SJCRH30 (cell line): ENCODE results near the gene CHST12. TPM values are rescaled to one million over a fixed set of nuclear protein-coding genes. Genes with fewer than 3 reads are reported as not detected.
"Not testable (repeated sequence)": the region's sequence is repeated elsewhere in the genome, so short reads cannot be mapped to it uniquely, and the experiment has no call there.

ENCODE experiments used
- DNase-seq, 2 experiments: peaks; one replicate each; pipeline ENCODE4 v3.0.0-alpha.2; 2015 to 2020
- H3K27ac ChIP-seq: fragments of 250-450 bp; sonication (Bioruptor Pico); 2 replicates; pipeline ENCODE4 v1.5.1; 2020; ENCODE audit warnings: mild to moderate bottlenecking, moderate library complexity
- H3K27me3 ChIP-seq: fragments of 250-450 bp; sonication (Bioruptor Pico); 2 replicates; pipeline ENCODE4 v1.5.1; 2020; ENCODE audit warnings: mild to moderate bottlenecking, moderate library complexity
- H3K36me3 ChIP-seq: fragments of 250-450 bp; sonication (Bioruptor Pico); 2 replicates; pipeline ENCODE4 v1.5.1; 2020; ENCODE audit warnings: mild to moderate bottlenecking, moderate library complexity
- H3K4me1 ChIP-seq: fragments of 250-450 bp; sonication (Bioruptor Pico); 2 replicates; pipeline ENCODE4 v1.5.1; 2020; ENCODE audit warnings: mild to moderate bottlenecking, moderate library complexity
- H3K4me3 ChIP-seq: fragments of 250-450 bp; sonication (Bioruptor Pico); 2 replicates; pipeline ENCODE4 v1.5.1; 2020; ENCODE audit warnings: mild to moderate bottlenecking, moderate library complexity
- H3K9me3 ChIP-seq: fragments of 250-450 bp; sonication (Bioruptor Pico); replicated peaks from 2 replicates; pipeline ENCODE4 v1.5.1; 2020; ENCODE audit warnings: mild to moderate bottlenecking, moderate library complexity
- total RNA-seq: library from RNA; depleted of rRNA; stranded (reverse); fragments of >200 nt; shearing (Covaris generic); gene quantifications from 2 replicates; pipeline ENCODE4 v1.2.3, GENCODE V29; 2014

The CHST12 gene
- total RNA-seq, 1 experiment from 2014 or later = 7.8 TPM

GRCh38 chr7:2373124-2373556, 30.3 kb upstream of the CHST12 start:
- Histone ChIP-seq H3K27me3 (no peaks in the 10 kb centered on the region), H3K4me1 (no peaks in the 10 kb centered on the region), H3K4me3 (no peak overlapping the region), H3K9me3 (no peaks in the 10 kb centered on the region), H3K36me3 (peaks cover 90% of the 10 kb centered on the region), H3K27ac (no peak overlapping the region)
- DNase-seq = no peak

DNA sequence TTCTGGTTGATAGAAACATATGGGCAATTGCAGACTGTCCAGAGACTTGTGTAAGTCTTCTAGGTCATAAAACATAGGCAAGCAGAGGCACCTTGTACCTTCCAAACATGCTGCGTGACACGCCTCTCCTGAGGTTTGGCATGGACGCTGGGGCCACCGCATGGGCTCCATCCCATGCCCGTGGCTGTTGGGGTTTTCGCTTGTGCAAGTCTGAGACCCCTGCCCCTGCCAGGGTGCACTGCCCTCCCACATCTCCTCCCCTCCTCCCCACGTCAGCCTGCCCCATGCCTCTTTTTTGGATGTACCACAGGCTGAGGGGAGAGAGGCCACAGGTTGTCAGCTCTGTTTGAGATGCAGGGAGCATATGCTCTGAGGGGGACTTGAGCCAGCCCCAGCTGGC, 29.8 kb upstream of the CHST12 start:
- Histone ChIP-seq H3K27me3 (no peaks in the 10 kb centered on the region), H3K4me1 (no peaks in the 10 kb centered on the region), H3K4me3 (no peak overlapping the region), H3K27ac (no peak overlapping the region), H3K36me3 (peaks cover 87% of the 10 kb centered on the region), H3K9me3 (no peaks in the 10 kb centered on the region)
- DNase-seq = no peak

DNA sequence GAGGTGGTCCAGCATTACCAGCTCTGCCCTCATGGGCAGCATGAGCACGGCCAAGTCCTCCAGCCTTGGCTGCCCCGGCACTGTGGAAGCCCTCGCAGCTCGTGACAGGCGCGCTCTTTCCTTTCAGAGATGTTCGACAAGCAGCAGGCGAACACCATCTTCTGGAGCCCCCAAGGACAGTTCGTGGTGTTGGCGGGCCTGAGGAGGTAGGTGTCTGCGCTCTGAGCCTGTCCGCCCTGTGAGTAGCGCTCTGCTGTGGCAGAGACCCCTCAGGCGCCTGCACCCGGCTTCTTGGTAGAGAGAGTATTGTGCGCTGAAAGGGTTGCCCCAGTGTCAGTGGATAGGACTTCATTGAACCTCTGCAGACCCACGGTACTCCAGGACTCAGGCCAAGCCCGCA, 29.0 kb upstream of the CHST12 start:
- Histone ChIP-seq H3K27me3 (no peaks in the 10 kb centered on the region), H3K36me3 (peaks cover 87% of the 10 kb centered on the region)

GRCh38 chr7:2374830-2375728, 28.3 kb upstream of the CHST12 start:
- Histone ChIP-seq H3K27ac (no peak overlapping the region), H3K4me3 (no peak overlapping the region), H3K4me1 (no peaks in the 10 kb centered on the region), H3K36me3 (peaks cover 87% of the 10 kb centered on the region), H3K27me3 (no peaks in the 10 kb centered on the region), H3K9me3 (no peaks in the 10 kb centered on the region)
- DNase-seq = no peak

More for the DNA sequence above, 29.0 kb upstream of the CHST12 start:
- Histone ChIP-seq H3K27ac (no peak overlapping the region), H3K4me3 (no peak overlapping the region), H3K9me3 (no peaks in the 10 kb centered on the region), H3K4me1 (no peaks in the 10 kb centered on the region)
- DNase-seq = no peak

DNA sequence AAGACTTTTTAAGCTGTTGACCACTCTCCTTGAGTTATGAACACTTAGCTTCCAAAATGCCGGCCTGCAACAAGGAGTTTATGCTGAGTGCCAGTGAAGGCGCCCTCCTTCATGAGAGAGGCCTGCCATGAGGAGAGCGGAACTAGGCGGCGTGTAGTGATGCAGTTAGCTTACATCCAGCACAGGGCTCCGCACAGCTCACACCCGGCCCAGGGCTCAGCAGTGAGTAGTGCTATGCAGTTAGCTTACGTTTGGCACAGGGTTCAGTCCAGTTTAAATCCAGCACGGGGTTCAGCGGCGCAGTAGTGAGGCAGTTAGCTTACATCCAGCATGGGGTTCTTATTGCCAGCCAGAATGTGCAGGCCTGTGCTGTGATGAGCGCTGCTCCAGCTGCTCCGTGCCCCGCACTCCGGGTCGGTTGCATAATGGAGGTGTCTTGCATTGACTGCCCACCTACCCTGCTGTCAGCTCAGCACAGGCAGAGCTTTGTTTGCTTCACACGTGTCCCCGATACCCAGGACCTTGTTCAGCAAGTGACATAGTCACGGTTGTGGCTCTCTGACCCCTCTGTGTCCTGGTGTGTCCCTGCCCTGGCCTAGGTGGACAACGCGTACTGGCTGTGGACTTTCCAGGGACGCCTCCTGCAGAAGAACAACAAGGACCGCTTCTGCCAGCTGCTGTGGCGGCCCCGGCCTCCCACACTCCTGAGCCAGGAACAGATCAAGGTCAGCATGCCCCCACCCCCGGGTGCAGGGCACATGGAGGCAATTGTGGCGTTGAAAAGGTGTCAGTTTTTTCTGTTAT, 26.9 kb upstream of the CHST12 start:
- no peak overlapping the region for H3K4me3 ChIP-seq
- H3K36me3 ChIP-seq = peaks cover 87% of the 10 kb centered on the region
- no peaks in the 10 kb centered on the region for H3K27me3 ChIP-seq
- H3K9me3 ChIP-seq = no peaks in the 10 kb centered on the region
- H3K4me1 ChIP-seq = no peaks in the 10 kb centered on the region
- no peak overlapping the region for H3K27ac ChIP-seq
- DNase-seq = no peak

- H3K27ac ChIP-seq, DNase-seq, H3K27me3 ChIP-seq, H3K4me3 ChIP-seq, H3K9me3 ChIP-seq, H3K4me1 ChIP-seq: not testable (repeated sequence)
- H3K36me3 ChIP-seq = peaks cover 85% of the 10 kb centered on the region
Measured at GRCh38 chr7:2377492-2377891, 25.9 kb upstream of the CHST12 start.

- not testable (repeated sequence) for H3K9me3 ChIP-seq, H3K4me3 ChIP-seq, H3K27ac ChIP-seq, DNase-seq, H3K27me3 ChIP-seq, H3K4me1 ChIP-seq
- H3K36me3 ChIP-seq = peaks cover 82% of the 10 kb centered on the region
Measured at GRCh38 chr7:2378125-2378524, 25.3 kb upstream of the CHST12 start.

GRCh38 chr7:2379161-2379560, 24.2 kb upstream of the CHST12 start:
- no peak overlapping the region for H3K27ac ChIP-seq
- DNase-seq = no peak
- H3K9me3 ChIP-seq = no peaks in the 10 kb centered on the region
- no peaks in the 10 kb centered on the region for H3K4me1 ChIP-seq
- H3K27me3 ChIP-seq = no peaks in the 10 kb centered on the region
- no peak overlapping the region for H3K4me3 ChIP-seq
- peaks cover 72% of the 10 kb centered on the region for H3K36me3 ChIP-seq

- Histone ChIP-seq H3K36me3 (peaks cover 64% of the 10 kb centered on the region), H3K9me3 (no peaks in the 10 kb centered on the region), H3K27me3 (no peaks in the 10 kb centered on the region), H3K4me1 (no peaks in the 10 kb centered on the region), H3K4me3 (no peak overlapping the region), H3K27ac (no peak overlapping the region)
- no peak for DNase-seq
Measured at GRCh38 chr7:2379821-2380450, 23.5 kb upstream of the CHST12 start.

- H3K36me3 ChIP-seq = peaks cover 59% of the 10 kb centered on the region
- no peak for DNase-seq
- no peaks in the 10 kb centered on the region for H3K9me3 ChIP-seq
Measured at GRCh38 chr7:2380461-2380860, 22.9 kb upstream of the CHST12 start.

GRCh38 chr7:2381227-2381626, 22.2 kb upstream of the CHST12 start:
- Histone ChIP-seq H3K36me3 (peaks cover 51% of the 10 kb centered on the region), H3K4me1 (no peaks in the 10 kb centered on the region), H3K9me3 (no peaks in the 10 kb centered on the region), H3K4me3 (no peak overlapping the region), H3K27ac (no peak overlapping the region), H3K27me3 (no peaks in the 10 kb centered on the region)
- no peak for DNase-seq

More at GRCh38 chr7:2380461-2380860, 22.9 kb upstream of the CHST12 start:
- Histone ChIP-seq H3K27me3 (no peaks in the 10 kb centered on the region), H3K4me1 (no peaks in the 10 kb centered on the region), H3K27ac (no peak overlapping the region), H3K4me3 (no peak overlapping the region)

- H3K4me3 ChIP-seq = no peak overlapping the region
- no peaks in the 10 kb centered on the region for H3K27me3 ChIP-seq
- H3K4me1 ChIP-seq = no peaks in the 10 kb centered on the region
- no peak overlapping the region for H3K27ac ChIP-seq
- no peak for DNase-seq
- H3K36me3 ChIP-seq = peaks cover 43% of the 10 kb centered on the region
- H3K9me3 ChIP-seq = no peaks in the 10 kb centered on the region
Measured at GRCh38 chr7:2381881-2382509, 21.4 kb upstream of the CHST12 start.

DNA sequence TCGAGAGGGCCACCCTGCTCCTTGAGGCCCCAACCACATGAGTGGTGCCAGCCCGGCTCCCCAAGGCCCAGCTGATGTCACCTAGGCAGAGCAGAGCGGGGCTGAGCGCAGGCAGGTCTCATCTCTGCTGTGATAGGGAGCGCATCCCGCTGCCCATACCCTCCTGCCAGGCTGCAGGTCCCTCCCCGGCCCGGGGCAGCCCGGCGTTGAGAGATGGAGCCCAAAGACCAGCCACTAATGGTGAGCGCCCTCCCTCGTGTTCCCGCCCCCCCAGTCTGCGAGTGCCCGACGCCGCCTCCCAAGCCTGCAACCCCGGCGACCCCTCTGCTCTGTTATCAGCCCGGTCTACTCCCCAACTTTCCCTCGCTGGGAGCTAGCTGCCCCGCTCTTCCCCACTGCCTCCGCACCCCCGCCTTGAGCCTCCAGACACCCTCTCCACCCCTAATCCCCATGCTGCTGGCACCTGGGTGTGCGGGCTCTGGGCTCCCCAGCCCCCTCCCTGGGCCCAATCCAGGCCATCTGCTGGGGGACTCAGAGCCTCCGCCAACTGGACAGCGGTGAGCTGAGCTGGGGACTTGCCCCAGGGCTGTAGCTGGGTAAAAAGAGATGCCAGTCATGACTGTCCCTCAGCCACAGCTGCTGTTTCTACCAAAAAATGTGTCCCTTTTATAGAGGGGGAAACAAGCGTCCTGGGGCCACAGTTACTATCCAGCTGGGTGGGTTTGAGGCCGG, 19.7 kb upstream of the CHST12 start:
- Histone ChIP-seq H3K27ac (no peak overlapping the region), H3K4me3 (no peak overlapping the region), H3K36me3 (peaks cover 38% of the 10 kb centered on the region), H3K9me3 (no peaks in the 10 kb centered on the region), H3K27me3 (no peaks in the 10 kb centered on the region), H3K4me1 (no peaks in the 10 kb centered on the region)
- no peak for DNase-seq
